RPMI8226 (cell line): Measurements from ENCODE around the gene TAS2R31.

Experiments
- DNase-seq: peaks from one replicate; pipeline ENCODE4 v3.0.0-alpha.2; 2015

TAS2R31 gene

GRCh38 chr12:10994307-10994706 lies 36.9 kb downstream of the TAS2R31 start:
- DNase-seq = no peak

GRCh38 chr12:10989107-10989506 lies 42.1 kb downstream of the TAS2R31 start:
- no peak for DNase-seq

GRCh38 chr12:10986812-10987211 lies 44.4 kb downstream of the TAS2R31 start, which contains the start of gene TAS2R50:
Gene TAS2R50 (minus strand): TSS chr12:10986912. CDS start chr12:10986860, 52 bp downstream.
- no peak for DNase-seq

- no peak for DNase-seq
These were observed 49.0 kb downstream of the TAS2R31 start for GRCh38 chr12:10982244-10982643.
